Femur (tissue), 1 donor: ENCODE results near the gene TARBP2.
"Not testable (repeated sequence)": the region's sequence is repeated elsewhere in the genome, so short reads cannot be mapped to it uniquely, and the experiment has no call there.

Experiments used
- DNase-seq: peaks from one replicate; pipeline ENCODE4 v3.0.0-alpha.2; 2017

The TARBP2 gene

GRCh38 chr12:53476769-53477209 is 24.3 kb upstream of the TARBP2 start:
- no peak for DNase-seq

GRCh38 chr12:53478865-53479264 is 22.2 kb upstream of the TARBP2 start:
- no peak for DNase-seq

GRCh38 chr12:53479331-53479730 is 21.8 kb upstream of the TARBP2 start:
- DNase-seq = no peak

- DNase-seq = no peak
Observed at GRCh38 chr12:53480491-53481442, 20.3 kb upstream of the TARBP2 start.

- not testable (repeated sequence) for DNase-seq
Observed at GRCh38 chr12:53481458-53481857, 19.6 kb upstream of the TARBP2 start.

- DNase-seq = no peak
Observed at GRCh38 chr12:53481939-53482586, 19.0 kb upstream of the TARBP2 start.

GRCh38 chr12:53482626-53483168 is 18.4 kb upstream of the TARBP2 start:
- no peak for DNase-seq

- DNase-seq = no peak
Observed at GRCh38 chr12:53483225-53483978, 17.7 kb upstream of the TARBP2 start.

- DNase-seq = no peak
Observed at GRCh38 chr12:53483979-53484377, 17.1 kb upstream of the TARBP2 start.

GRCh38 chr12:53484686-53485575 is 16.2 kb upstream of the TARBP2 start:
- DNase-seq = no peak

GRCh38 chr12:53485955-53486735 is 14.9 kb upstream of the TARBP2 start:
- no peak for DNase-seq

GRCh38 chr12:53486736-53487487 is 14.2 kb upstream of the TARBP2 start:
- DNase-seq = no peak

GRCh38 chr12:53489242-53489864 is 11.7 kb upstream of the TARBP2 start:
- no peak for DNase-seq

GRCh38 chr12:53492188-53492587 is 8.9 kb upstream of the TARBP2 start:
- DNase-seq = no peak

GRCh38 chr12:53492830-53493609 is 8.1 kb upstream of the TARBP2 start:
- peak; percentile 98 for DNase-seq

- no peak for DNase-seq
Observed at GRCh38 chr12:53493610-53494391, 7.3 kb upstream of the TARBP2 start.

- peak; percentile 80 for DNase-seq
Observed at GRCh38 chr12:53495903-53496751, 5.0 kb upstream of the TARBP2 start.
